A673 (cell line): ENCODE data around the gene RPTOR.

Experiments used
- CTCF ChIP-seq: fragments of 300-800, 200-600 bp; sonication (generic); conservative IDR thresholded peaks from 2 replicates; pipeline ENCODE4 v1.5.1; 2017; ENCODE audit warnings: low read depth, mild to moderate bottlenecking, antibody characterized with exemption, low read length, moderate library complexity, mixed read lengths
- EZH2 ChIP-seq: fragments of 200-600 bp; sonication (generic); IDR thresholded peaks from 2 replicates; pipeline ENCODE4 v1.6.1; 2017; ENCODE audit warnings: borderline replicate concordance, low read depth, mild to moderate bottlenecking, mixed read lengths, antibody characterized with exemption, low read length; ENCODE audit not compliant: poor library complexity, severe bottlenecking

- TF ChIP-seq CTCF: no peak
- TF ChIP-seq EZH2: no peak
Measured at GRCh38 chr17:80625627-80626026, 81.0 kb downstream of the RPTOR start.
